ENCODE results near the gene SEMA5A.

SEMA5A gene

GRCh38 chr5:9034649-9035048 lies 511.2 kb downstream of the SEMA5A start:
- no peaks in the 10 kb centered on the region for H3K4me1 Mint-ChIP-seq
- no peak overlapping the region for H3K27ac Mint-ChIP-seq
- no peak for DNase-seq
- no peaks in the 10 kb centered on the region for H3K9me3 Mint-ChIP-seq
- no peaks in the 10 kb centered on the region for H3K36me3 Mint-ChIP-seq
- ATAC-seq (replicated peaks), result no peak
- no peak overlapping the region for H3K4me3 Mint-ChIP-seq
- no peaks in the 10 kb centered on the region for H3K27me3 Mint-ChIP-seq

DNA sequence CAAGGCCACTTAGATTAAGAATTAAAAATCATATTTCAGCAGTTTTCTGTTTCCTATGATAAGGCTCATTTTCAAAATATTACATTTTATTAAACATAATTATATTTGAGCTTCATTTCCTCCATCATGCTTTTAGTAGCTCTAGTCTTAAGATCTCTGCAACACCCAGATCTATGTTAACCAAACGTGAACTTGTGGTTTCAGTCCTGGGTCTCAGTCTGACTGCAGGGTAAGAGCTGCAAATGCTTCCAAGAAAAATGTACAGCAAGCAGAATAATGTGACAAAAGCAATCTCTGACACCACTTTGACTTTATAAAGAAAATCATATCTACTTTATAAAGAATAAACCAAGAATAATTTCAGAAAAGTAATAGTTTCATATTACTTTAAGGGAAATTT lies 512.4 kb downstream of the SEMA5A start:
- Mint-ChIP-seq H3K36me3 (no peaks in the 10 kb centered on the region), H3K27me3 (no peaks in the 10 kb centered on the region), H3K4me3 (no peak overlapping the region), H3K9me3 (no peaks in the 10 kb centered on the region), H3K27ac (no peak overlapping the region), H3K4me1 (no peaks in the 10 kb centered on the region)
- no peak for DNase-seq
- ATAC-seq (replicated peaks), result no peak

GRCh38 chr5:9025942-9026341 lies 519.9 kb downstream of the SEMA5A start:
- H3K27me3 Mint-ChIP-seq, result no peaks in the 10 kb centered on the region
- peaks cover 24 to 25% of the 10 kb centered on the region in 2 donors for H3K9me3 Mint-ChIP-seq
- no peak for ATAC-seq (replicated peaks)
- no peaks in the 10 kb centered on the region for H3K36me3 Mint-ChIP-seq
- H3K4me3 Mint-ChIP-seq, result no peak overlapping the region
- DNase-seq, result no peak
- no peaks in the 10 kb centered on the region for H3K4me1 Mint-ChIP-seq
- H3K27ac Mint-ChIP-seq, result no peak overlapping the region

DNA sequence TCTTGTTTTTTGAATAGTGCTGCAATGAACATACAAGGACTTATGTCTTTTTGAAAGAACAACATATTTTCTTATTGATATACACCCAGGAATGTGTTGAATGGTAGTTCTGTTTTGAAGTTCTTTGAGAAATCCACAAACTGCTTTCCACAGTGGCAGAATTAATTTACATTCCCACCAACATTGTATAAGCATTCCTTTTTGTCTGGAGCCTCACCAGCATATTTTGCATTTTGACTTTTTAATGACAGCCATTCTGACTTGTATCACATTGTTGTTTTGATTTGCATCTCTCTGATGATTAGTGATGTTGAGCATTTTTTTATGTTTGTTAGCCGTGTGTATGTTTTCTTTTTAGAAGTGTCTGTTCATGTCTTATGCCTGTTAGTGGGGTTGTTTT lies 524.9 kb downstream of the SEMA5A start:
- ATAC-seq (replicated peaks), result no peak
- no peaks in the 10 kb centered on the region for H3K4me1 Mint-ChIP-seq
- no peak for DNase-seq

GRCh38 chr5:9015937-9016270 lies 530.0 kb downstream of the SEMA5A start:
- ATAC-seq (replicated peaks) (no peak), DNase-seq (no peak)
- H3K27me3 Mint-ChIP-seq, result no peaks in the 10 kb centered on the region
- peaks cover 0 to 4% of the 10 kb centered on the region in 2 donors for H3K9me3 Mint-ChIP-seq
- no peak overlapping the region for H3K27ac Mint-ChIP-seq
- H3K4me3 Mint-ChIP-seq, result no peak overlapping the region
- H3K36me3 Mint-ChIP-seq, result no peaks in the 10 kb centered on the region
- no peaks in the 10 kb centered on the region for H3K4me1 Mint-ChIP-seq

More for the DNA sequence above, 524.9 kb downstream of the SEMA5A start:
- no peak overlapping the region for H3K27ac Mint-ChIP-seq
- H3K4me3 Mint-ChIP-seq, result no peak overlapping the region
- H3K27me3 Mint-ChIP-seq, result no peaks in the 10 kb centered on the region
- no peaks in the 10 kb centered on the region for H3K36me3 Mint-ChIP-seq
- peaks cover 19 to 21% of the 10 kb centered on the region in 2 donors for H3K9me3 Mint-ChIP-seq

- Mint-ChIP-seq H3K36me3 (no peaks in the 10 kb centered on the region), H3K4me3 (no peak overlapping the region), H3K27ac (no peak overlapping the region), H3K9me3 (peaks cover 0 to 2% of the 10 kb centered on the region in 2 donors), H3K4me1 (no peaks in the 10 kb centered on the region), H3K27me3 (no peaks in the 10 kb centered on the region)
- ATAC-seq (replicated peaks) (no peak), DNase-seq (no peak)
Measured at GRCh38 chr5:9015260-9015936, 530.5 kb downstream of the SEMA5A start.

- ATAC-seq (replicated peaks) (no peak), DNase-seq (no peak)
- Mint-ChIP-seq H3K27me3 (peaks cover 0 to 9% of the 10 kb centered on the region in 2 donors), H3K36me3 (no peaks in the 10 kb centered on the region), H3K4me3 (no peak overlapping the region), H3K4me1 (no peaks in the 10 kb centered on the region), H3K27ac (no peak overlapping the region), H3K9me3 (peaks cover 4 to 14% of the 10 kb centered on the region in 2 donors)
Measured at GRCh38 chr5:9013147-9013546, 532.7 kb downstream of the SEMA5A start.

GRCh38 chr5:9009931-9010651 lies 535.8 kb downstream of the SEMA5A start:
- Mint-ChIP-seq H3K27ac (no peak overlapping the region), H3K27me3 (peaks cover 0 to 9% of the 10 kb centered on the region in 2 donors), H3K9me3 (peaks cover 8 to 15% of the 10 kb centered on the region in 2 donors), H3K4me3 (no peak overlapping the region), H3K36me3 (no peaks in the 10 kb centered on the region), H3K4me1 (no peaks in the 10 kb centered on the region)
- DNase-seq, result no peak
- no peak for ATAC-seq (replicated peaks)

DNA sequence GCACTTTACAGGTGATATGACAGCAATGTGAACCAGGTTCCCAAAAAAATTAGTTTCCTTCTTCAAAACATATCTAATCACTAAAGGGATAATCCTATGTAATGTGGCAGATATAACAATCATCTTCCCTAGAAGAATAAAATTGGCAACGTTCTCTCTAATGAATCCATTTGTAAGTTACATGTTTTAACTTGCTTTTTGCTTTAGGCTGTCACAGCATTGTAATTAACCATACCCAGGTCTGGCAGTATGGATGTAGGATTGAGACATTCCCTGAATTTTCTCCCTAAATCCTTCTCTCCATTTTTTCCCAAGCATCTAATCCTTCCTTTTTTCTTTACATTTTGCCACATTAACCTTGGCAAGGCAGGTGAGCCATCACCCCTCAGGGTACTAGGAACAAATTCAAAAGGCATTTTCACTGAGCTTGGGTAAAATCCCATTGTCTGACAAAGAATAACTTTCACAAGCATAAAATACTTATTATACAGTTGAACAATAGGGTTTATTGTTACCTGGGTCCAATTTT lies 548.3 kb downstream of the SEMA5A start:
- Mint-ChIP-seq H3K4me1 (no peaks in the 10 kb centered on the region), H3K36me3 (no peaks in the 10 kb centered on the region)

DNA sequence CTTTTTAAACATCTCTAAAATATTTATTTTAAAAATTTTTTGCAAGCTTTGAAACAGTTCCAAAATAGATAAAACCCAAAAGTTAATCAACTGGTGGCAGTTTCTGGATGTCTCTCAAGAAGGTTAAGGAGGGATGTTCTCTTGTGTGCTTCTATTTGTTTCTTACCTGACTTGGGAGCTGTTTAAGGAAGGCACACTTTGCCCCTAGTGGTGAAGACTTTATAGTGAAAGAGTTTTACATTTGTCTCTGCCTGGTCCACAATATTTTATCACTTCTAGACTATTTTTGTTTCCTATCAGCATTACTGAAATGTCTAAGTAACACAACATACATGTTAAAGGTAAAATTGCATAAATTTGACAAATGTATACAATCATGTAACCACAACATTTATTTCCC lies 552.8 kb downstream of the SEMA5A start:
- H3K9me3 Mint-ChIP-seq, result peaks cover 0 to 2% of the 10 kb centered on the region in 2 donors
- ATAC-seq (replicated peaks) (peak; percentile 46 to 64), DNase-seq (no peak)
- no peak overlapping the region for H3K27ac Mint-ChIP-seq
- H3K36me3 Mint-ChIP-seq, result no peaks in the 10 kb centered on the region
- H3K4me1 Mint-ChIP-seq, result no peaks in the 10 kb centered on the region
- no peak overlapping the region for H3K4me3 Mint-ChIP-seq
- no peaks in the 10 kb centered on the region for H3K27me3 Mint-ChIP-seq

More for the DNA sequence above, 548.3 kb downstream of the SEMA5A start:
- H3K4me3 Mint-ChIP-seq, result no peak overlapping the region
- no peak overlapping the region for H3K27ac Mint-ChIP-seq
- H3K9me3 Mint-ChIP-seq, result no peaks in the 10 kb centered on the region
- no peaks in the 10 kb centered on the region for H3K27me3 Mint-ChIP-seq
- ATAC-seq (replicated peaks) (no peak), DNase-seq (no peak)

Data from stimulated activated naive B cell treated with anti-CD40 and anti-IgM and Interleukin-4, amounts not matched to agents 10 μg/mL and 1 μg/mL and 100 μg/mL, for 72 hours (primary cell).